Natural killer cell (primary cell): ENCODE measurements around the gene RUVBL1. TPM values are rescaled to one million over a fixed set of nuclear protein-coding genes. Genes with fewer than 3 reads are reported as not detected.

Experiments
- ATAC-seq, 3 donors: fragments of 150-1000 bp in 2 of 3; fragments of 200-7000 bp in 1 of 3; cut with Tn5 transposase; 1 replicate in 1 of 3; 2 replicates in 2 of 3; pipeline ENCODE4 v1.10.0; 2021; ENCODE audit warnings: mild to moderate bottlenecking in 2 of 3, moderate library complexity in 2 of 3
- DNase-seq, 2 donors: peaks; one replicate each; pipeline versions ENCODE4 v3.0.0 to v3.0.0-alpha.2; 2013 to 2021; ENCODE audit warnings: mixed read lengths in 1 of 2
- H3K27ac ChIP-seq: one replicate; pipeline ENCODE4 v1.5.1; 2013; ENCODE audit warnings: mild to moderate bottlenecking, low read length
- H3K27me3 ChIP-seq: one replicate; pipeline ENCODE4 v1.6.1; 2013; ENCODE audit warnings: low read length; ENCODE audit not compliant: control insufficient read depth, insufficient read depth
- H3K36me3 ChIP-seq: one replicate; pipeline ENCODE4 v1.6.1; 2013; ENCODE audit warnings: low read length; ENCODE audit not compliant: control insufficient read depth, insufficient read depth
- H3K4me1 ChIP-seq: one replicate; pipeline ENCODE4 v1.6.1; 2013; ENCODE audit warnings: low read length; ENCODE audit not compliant: control insufficient read depth, insufficient read depth
- H3K4me3 ChIP-seq: one replicate; pipeline ENCODE4 v1.5.1; 2013; ENCODE audit warnings: low read length
- H3K9me3 ChIP-seq: one replicate; pipeline ENCODE4 v1.6.1; 2013; ENCODE audit warnings: low read length; ENCODE audit not compliant: control insufficient read depth, insufficient read depth
- H3K27ac Mint-ChIP-seq, 2 donors: one replicate each; pipeline ENCODE4 v1.8.0; 2022; ENCODE audit warnings: mild to moderate bottlenecking in 2 of 2, mixed read lengths in 2 of 2, moderate library complexity in 1 of 2
- H3K27me3 Mint-ChIP-seq, 2 donors: one replicate each; pipeline ENCODE4 v1.8.0; 2022; ENCODE audit warnings: low read depth in 2 of 2, mixed read lengths in 2 of 2
- H3K36me3 Mint-ChIP-seq: one replicate; pipeline ENCODE4 v1.8.0; 2022; ENCODE audit warnings: mixed read lengths
- H3K4me1 Mint-ChIP-seq, 2 donors: one replicate each; pipeline ENCODE4 v1.8.0; 2022; ENCODE audit warnings: mixed read lengths in 2 of 2
- H3K4me3 Mint-ChIP-seq: one replicate; pipeline ENCODE4 v1.8.0; 2022; ENCODE audit warnings: mild to moderate bottlenecking, moderate library complexity, mixed read lengths
- H3K9me3 Mint-ChIP-seq, 2 donors: one replicate each; pipeline ENCODE4 v1.8.0; 2022; ENCODE audit warnings: mixed read lengths in 2 of 2
- CTCF ChIP-seq: fragments of 200-600 bp; IDR thresholded peaks from one replicate; pipeline ENCODE4 v1.8.0; 2022; ENCODE audit warnings: antibody characterized with exemption
- WGBS: methylation state at CpG from one replicate; pipeline ENCODE4 v1.1.7; 2013; ENCODE audit warnings: missing lambda C conversion rate; ENCODE audit not compliant: insufficient coverage; 5-methylcytosine and 5-hydroxymethylcytosine counted together
- intact Hi-C: fragments of 100-400 bp; cut with micrococcal nuclease; formaldehyde crosslinking; loops from one replicate; pipeline ENCODE4 v1.14.2; 2022
- total RNA-seq, 4 donors: library from RNA; stranded (reverse); fragments of 120-200 nt in 1 of 4; gene quantifications; one replicate each; pipeline versions ENCODE4 v1.2.3 to v1.2.4, GENCODE V29; 2013 to 2022

Gene RUVBL1
- total RNA-seq, 3 donors from 2014 or later (not counting 1 experiment from before 2014, with no cell fraction given), result 11.9 to 18.5 (median 14.1) TPM

- intact Hi-C loops, result no loop called here
- Histone ChIP-seq H3K36me3 (peaks cover 31% of the 10 kb centered on the region), H3K27me3 (no peaks in the 10 kb centered on the region), H3K4me1 (peaks cover 7% of the 10 kb centered on the region), H3K27ac (no peak overlapping the region), H3K9me3 (no peaks in the 10 kb centered on the region), H3K4me3 (no peak overlapping the region)
- no peak for TF ChIP-seq CTCF
- Mint-ChIP-seq H3K4me1 (no peaks in the 10 kb centered on the region), H3K27ac (no peak overlapping the region), H3K27me3 (no peaks in the 10 kb centered on the region), H3K36me3 (no peaks in the 10 kb centered on the region), H3K4me3 (no peak overlapping the region), H3K9me3 (no peaks in the 10 kb centered on the region)
- ATAC-seq (no peak), DNase-seq (no peak)
- 100% methylated on average over 3 of the region's 4 CpGs for WGBS
Measured at GRCh38 chr3:128081846-128082245, 41.8 kb downstream of the RUVBL1 start.

- peaks cover 12% of the 10 kb centered on the region for H3K4me1 ChIP-seq
- intact Hi-C loops, result no loop called here
- H3K4me3 ChIP-seq, result no peak overlapping the region
- no peak for TF ChIP-seq CTCF
- Mint-ChIP-seq H3K4me3 (no peak overlapping the region), H3K9me3 (no peaks in the 10 kb centered on the region), H3K27ac (no peak overlapping the region), H3K4me1 (peaks cover 0 to 2% of the 10 kb centered on the region in 2 donors), H3K36me3 (no peaks in the 10 kb centered on the region), H3K27me3 (no peaks in the 10 kb centered on the region)
- ATAC-seq (no peak), DNase-seq (no peak)
- no peak overlapping the region for H3K27ac ChIP-seq
- WGBS, result 97% methylated on average over 6 of the region's 6 CpGs
- H3K9me3 ChIP-seq, result no peaks in the 10 kb centered on the region
- peaks cover 28% of the 10 kb centered on the region for H3K36me3 ChIP-seq
- H3K27me3 ChIP-seq, result peaks cover 4% of the 10 kb centered on the region
Measured at GRCh38 chr3:128081226-128081625, 42.4 kb downstream of the RUVBL1 start.

- DNase-seq (no peak), ATAC-seq (no peak)
- WGBS, result 86% methylated on average over 6 of the region's 6 CpGs
- intact Hi-C loops, result no loop called here
- peaks cover 0 to 9% of the 10 kb centered on the region in 2 donors for H3K4me1 Mint-ChIP-seq
- H3K4me3 Mint-ChIP-seq, result no peak overlapping the region
- H3K9me3 ChIP-seq, result no peaks in the 10 kb centered on the region
- TF ChIP-seq CTCF, result no peak
- peaks cover 26% of the 10 kb centered on the region for H3K36me3 ChIP-seq
- no peak overlapping the region for H3K4me3 ChIP-seq
- no peak overlapping the region for H3K27ac ChIP-seq
- H3K27me3 ChIP-seq, result peaks cover 4% of the 10 kb centered on the region
- no peak overlapping the region for H3K27ac Mint-ChIP-seq
- H3K27me3 Mint-ChIP-seq, result no peaks in the 10 kb centered on the region
- H3K9me3 Mint-ChIP-seq, result no peaks in the 10 kb centered on the region
- H3K4me1 ChIP-seq, result peaks cover 19% of the 10 kb centered on the region
- no peaks in the 10 kb centered on the region for H3K36me3 Mint-ChIP-seq
Measured at GRCh38 chr3:128080323-128081080, 43.1 kb downstream of the RUVBL1 start.

- peaks cover 0 to 13% of the 10 kb centered on the region in 2 donors for H3K4me1 Mint-ChIP-seq
- intact Hi-C loops, result loop anchor here (5.0 kb wide), 1 partner anchor 527 kb away; no protein-coding TSS in a partner anchor
- ATAC-seq (no peak), DNase-seq (no peak)
- peaks cover 4% of the 10 kb centered on the region for H3K27me3 ChIP-seq
- no peaks in the 10 kb centered on the region for H3K27me3 Mint-ChIP-seq
- no peaks in the 10 kb centered on the region for H3K9me3 Mint-ChIP-seq
- H3K36me3 Mint-ChIP-seq, result no peaks in the 10 kb centered on the region
- 95% methylated on average over 9 of the region's 9 CpGs for WGBS
- no peak for TF ChIP-seq CTCF
- no peaks in the 10 kb centered on the region for H3K9me3 ChIP-seq
- no peak overlapping the region for H3K27ac ChIP-seq
- no peak overlapping the region for H3K4me3 ChIP-seq
- peaks cover 24% of the 10 kb centered on the region for H3K4me1 ChIP-seq
- peaks cover 21% of the 10 kb centered on the region for H3K36me3 ChIP-seq
- H3K4me3 Mint-ChIP-seq, result no peak overlapping the region
- H3K27ac Mint-ChIP-seq, result no peak overlapping the region
Measured at GRCh38 chr3:128079823-128080222, 43.8 kb downstream of the RUVBL1 start.
